ENCODE data around the gene COA8.

DNA sequence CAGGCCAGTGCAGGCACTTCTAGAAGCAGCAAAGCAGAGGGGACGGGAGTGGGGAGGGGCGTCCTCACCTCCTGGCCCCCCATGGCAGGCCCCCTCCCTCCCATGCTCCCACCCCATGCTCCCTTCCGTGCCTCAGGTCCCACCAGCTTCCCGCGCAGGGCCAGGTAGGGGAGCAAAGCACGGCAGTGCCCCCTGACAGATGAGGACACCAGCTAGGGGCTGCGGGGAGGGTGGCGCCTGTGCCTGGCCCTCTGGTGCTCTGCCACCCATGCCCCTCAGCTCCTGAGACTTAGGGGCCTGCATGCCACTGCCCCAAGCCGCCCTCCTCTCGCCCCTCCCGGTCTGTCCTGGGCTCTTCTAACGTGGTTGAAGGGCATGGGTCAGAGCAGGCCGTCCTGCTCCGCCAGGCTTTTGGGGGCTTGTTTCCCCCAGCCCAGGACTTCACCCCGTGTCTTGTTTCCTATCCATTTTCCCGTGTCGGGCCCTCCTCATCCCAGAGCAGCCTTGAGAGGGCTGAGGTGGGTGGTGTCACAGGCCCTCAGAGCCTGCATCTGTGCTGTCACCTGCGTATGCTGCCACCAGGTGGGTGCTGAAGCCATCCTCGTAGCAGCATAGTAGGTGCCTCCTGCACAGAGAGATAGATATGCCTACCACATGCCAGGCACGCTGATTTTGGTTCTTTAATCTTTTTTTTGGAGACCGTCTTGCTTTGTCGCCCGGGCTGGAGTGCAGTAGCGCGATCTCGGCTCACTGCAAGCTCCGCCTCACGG is 23.5 kb upstream of the COA8 start:
- TF ChIP-seq ZNF24 (IDR thresholded peaks at IDR 0.05) (no peak), SMC3 (IDR thresholded peaks at IDR 0.05; ENCODE audit: borderline replicate concordance, low read length) (no peak), RCOR1 (conservative IDR thresholded peaks at IDR 0.05; ENCODE audit: low read depth, low read length) (no peak), NBN (IDR thresholded peaks at IDR 0.05) (no peak), CHD4 (IDR thresholded peaks at IDR 0.05) (no peak), POLR2A (IDR thresholded peaks at IDR 0.05; ENCODE audit: low read depth, low read length) (peak; percentile 52), CREB1 (IDR thresholded peaks at IDR 0.05; ENCODE audit: low read depth) (no peak), JUNB (IDR thresholded peaks at IDR 0.05) (no peak)
- TF ChIP-seq, protein P1, sequence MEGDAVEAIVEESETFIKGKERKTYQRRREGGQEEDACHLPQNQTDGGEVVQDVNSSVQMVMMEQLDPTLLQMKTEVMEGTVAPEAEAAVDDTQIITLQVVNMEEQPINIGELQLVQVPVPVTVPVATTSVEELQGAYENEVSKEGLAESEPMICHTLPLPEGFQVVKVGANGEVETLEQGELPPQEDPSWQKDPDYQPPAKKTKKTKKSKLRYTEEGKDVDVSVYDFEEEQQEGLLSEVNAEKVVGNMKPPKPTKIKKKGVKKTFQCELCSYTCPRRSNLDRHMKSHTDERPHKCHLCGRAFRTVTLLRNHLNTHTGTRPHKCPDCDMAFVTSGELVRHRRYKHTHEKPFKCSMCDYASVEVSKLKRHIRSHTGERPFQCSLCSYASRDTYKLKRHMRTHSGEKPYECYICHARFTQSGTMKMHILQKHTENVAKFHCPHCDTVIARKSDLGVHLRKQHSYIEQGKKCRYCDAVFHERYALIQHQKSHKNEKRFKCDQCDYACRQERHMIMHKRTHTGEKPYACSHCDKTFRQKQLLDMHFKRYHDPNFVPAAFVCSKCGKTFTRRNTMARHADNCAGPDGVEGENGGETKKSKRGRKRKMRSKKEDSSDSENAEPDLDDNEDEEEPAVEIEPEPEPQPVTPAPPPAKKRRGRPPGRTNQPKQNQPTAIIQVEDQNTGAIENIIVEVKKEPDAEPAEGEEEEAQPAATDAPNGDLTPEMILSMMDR (IDR thresholded peaks at IDR 0.05 in 2 of 3, conservative IDR thresholded peaks at IDR 0.05 in 1 of 3; ENCODE audit: control insufficient read depth in 2 of 3, extremely low read depth in 1 of 3, insufficient read depth in 1 of 3, low read depth in 3 of 3, low read length in 3 of 3) = peak in 1 of 3 experiments; percentile 27; a peak in 1 of 6 replicates
- TF ChIP-seq, protein P2, sequence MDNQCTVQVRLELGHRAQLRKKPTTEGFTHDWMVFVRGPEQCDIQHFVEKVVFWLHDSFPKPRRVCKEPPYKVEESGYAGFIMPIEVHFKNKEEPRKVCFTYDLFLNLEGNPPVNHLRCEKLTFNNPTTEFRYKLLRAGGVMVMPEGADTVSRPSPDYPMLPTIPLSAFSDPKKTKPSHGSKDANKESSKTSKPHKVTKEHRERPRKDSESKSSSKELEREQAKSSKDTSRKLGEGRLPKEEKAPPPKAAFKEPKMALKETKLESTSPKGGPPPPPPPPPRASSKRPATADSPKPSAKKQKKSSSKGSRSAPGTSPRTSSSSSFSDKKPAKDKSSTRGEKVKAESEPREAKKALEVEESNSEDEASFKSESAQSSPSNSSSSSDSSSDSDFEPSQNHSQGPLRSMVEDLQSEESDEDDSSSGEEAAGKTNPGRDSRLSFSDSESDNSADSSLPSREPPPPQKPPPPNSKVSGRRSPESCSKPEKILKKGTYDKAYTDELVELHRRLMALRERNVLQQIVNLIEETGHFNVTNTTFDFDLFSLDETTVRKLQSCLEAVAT (IDR thresholded peaks at IDR 0.05) = no peak
